T-helper 2 cell treated with Interferon-gamma antibody and Interleukin-4, amounts not matched to agents 5 μg/mL and 100 μg/mL, for 36 hours (primary cell): ENCODE results near the gene TMSB10.
"Not testable (repeated sequence)": the region's sequence is repeated elsewhere in the genome, so short reads cannot be mapped to it uniquely, and the experiment has no call there.

ENCODE experiments used
- DNase-seq: peaks from one replicate; pipeline ENCODE4 v3.0.0; 2021; ENCODE audit warnings: low spot score
- H3K27ac Mint-ChIP-seq: one replicate; pipeline ENCODE4 v1.8.0; 2021; ENCODE audit warnings: mild to moderate bottlenecking, mixed read lengths
- H3K27me3 Mint-ChIP-seq: one replicate; pipeline ENCODE4 v1.8.0; 2021; ENCODE audit warnings: low read depth, mixed read lengths
- H3K36me3 Mint-ChIP-seq: one replicate; pipeline ENCODE4 v1.8.0; 2021; ENCODE audit warnings: low read depth, mixed read lengths
- H3K4me1 Mint-ChIP-seq: one replicate; pipeline ENCODE4 v1.8.0; 2021; ENCODE audit warnings: low read depth, mixed read lengths
- H3K4me3 Mint-ChIP-seq: one replicate; pipeline ENCODE4 v1.8.0; 2022; ENCODE audit warnings: mild to moderate bottlenecking, moderate library complexity, mixed read lengths
- H3K9me3 Mint-ChIP-seq: one replicate; pipeline ENCODE4 v1.8.0; 2021; ENCODE audit warnings: mixed read lengths

Gene TMSB10

GRCh38 chr2:84902526-84902925 is 2.9 kb upstream of the TMSB10 start:
- Mint-ChIP-seq H3K27me3 (no peaks in the 10 kb centered on the region), H3K36me3 (peaks cover 27% of the 10 kb centered on the region), H3K27ac (peak overlapping the region; percentile 29), H3K4me1 (peaks cover 57% of the 10 kb centered on the region), H3K9me3 (peaks cover 3% of the 10 kb centered on the region), H3K4me3 (no peak overlapping the region)
- no peak for DNase-seq

- peak overlapping the region; percentile 91 for H3K27ac Mint-ChIP-seq
- H3K4me1 Mint-ChIP-seq, result peaks cover 55% of the 10 kb centered on the region
- H3K9me3 Mint-ChIP-seq, result peaks cover 5% of the 10 kb centered on the region
- no peaks in the 10 kb centered on the region for H3K27me3 Mint-ChIP-seq
- H3K4me3 Mint-ChIP-seq, result peak overlapping the region; percentile 86
- peaks cover 38% of the 10 kb centered on the region for H3K36me3 Mint-ChIP-seq
- DNase-seq, result no peak
Observed at GRCh38 chr2:84904151-84904550, 1.3 kb upstream of the TMSB10 start.

GRCh38 chr2:84904717-84905174 is 710 bp upstream of the TMSB10 start:
- peaks cover 11% of the 10 kb centered on the region for H3K9me3 Mint-ChIP-seq
- H3K27me3 Mint-ChIP-seq, result no peaks in the 10 kb centered on the region
- peak overlapping the region; percentile 86 for H3K4me3 Mint-ChIP-seq
- H3K27ac Mint-ChIP-seq, result peak overlapping the region; percentile 91
- peaks cover 44% of the 10 kb centered on the region for H3K36me3 Mint-ChIP-seq
- H3K4me1 Mint-ChIP-seq, result peaks cover 58% of the 10 kb centered on the region
- DNase-seq, result peak; percentile 34

GRCh38 chr2:84906108-84906899 is 848 bp downstream of the TMSB10 start:
- Mint-ChIP-seq H3K9me3 (peaks cover 23% of the 10 kb centered on the region), H3K4me3 (peak overlapping the region; percentile 97), H3K27ac (peak overlapping the region; percentile 91), H3K4me1 (peaks cover 57% of the 10 kb centered on the region), H3K36me3 (peaks cover 49% of the 10 kb centered on the region), H3K27me3 (no peaks in the 10 kb centered on the region)
- DNase-seq, result peak; percentile 78

GRCh38 chr2:84906900-84907714 is 1.7 kb downstream of the TMSB10 start:
- no peaks in the 10 kb centered on the region for H3K27me3 Mint-ChIP-seq

GRCh38 chr2:84908948-84909713 is 3.7 kb downstream of the TMSB10 start:
- Mint-ChIP-seq H3K36me3 (peaks cover 43% of the 10 kb centered on the region), H3K9me3 (peaks cover 24% of the 10 kb centered on the region), H3K27me3 (no peaks in the 10 kb centered on the region), H3K4me3 (peak overlapping the region; percentile 97), H3K4me1 (peaks cover 53% of the 10 kb centered on the region), H3K27ac (peak overlapping the region; percentile 91)
- DNase-seq, result peak; percentile 51

More at GRCh38 chr2:84906900-84907714, 1.7 kb downstream of the TMSB10 start:
- peaks cover 59% of the 10 kb centered on the region for H3K4me1 Mint-ChIP-seq
- peak; percentile 33 for DNase-seq
- H3K36me3 Mint-ChIP-seq, result peaks cover 46% of the 10 kb centered on the region
- peak overlapping the region; percentile 91 for H3K27ac Mint-ChIP-seq
- H3K9me3 Mint-ChIP-seq, result peaks cover 24% of the 10 kb centered on the region
- peak overlapping the region; percentile 97 for H3K4me3 Mint-ChIP-seq

GRCh38 chr2:84911135-84911678 is 5.8 kb downstream of the TMSB10 start:
- no peak overlapping the region for H3K4me3 Mint-ChIP-seq
- peaks cover 40% of the 10 kb centered on the region for H3K36me3 Mint-ChIP-seq
- H3K9me3 Mint-ChIP-seq, result peaks cover 24% of the 10 kb centered on the region
- H3K27me3 Mint-ChIP-seq, result no peaks in the 10 kb centered on the region
- H3K27ac Mint-ChIP-seq, result no peak overlapping the region
- H3K4me1 Mint-ChIP-seq, result peaks cover 51% of the 10 kb centered on the region
- DNase-seq, result no peak

GRCh38 chr2:84912984-84913383 is 7.5 kb downstream of the TMSB10 start:
- no peak for DNase-seq
- H3K27ac Mint-ChIP-seq, result no peak overlapping the region
- peaks cover 42% of the 10 kb centered on the region for H3K4me1 Mint-ChIP-seq
- peaks cover 24% of the 10 kb centered on the region for H3K9me3 Mint-ChIP-seq
- H3K36me3 Mint-ChIP-seq, result peaks cover 24% of the 10 kb centered on the region
- no peak overlapping the region for H3K4me3 Mint-ChIP-seq
- H3K27me3 Mint-ChIP-seq, result no peaks in the 10 kb centered on the region

- peaks cover 11% of the 10 kb centered on the region for H3K36me3 Mint-ChIP-seq
- H3K27ac Mint-ChIP-seq, result no peak overlapping the region
- no peak overlapping the region for H3K4me3 Mint-ChIP-seq
- DNase-seq, result no peak
- H3K27me3 Mint-ChIP-seq, result no peaks in the 10 kb centered on the region
- peaks cover 38% of the 10 kb centered on the region for H3K4me1 Mint-ChIP-seq
- peaks cover 20% of the 10 kb centered on the region for H3K9me3 Mint-ChIP-seq
Observed at GRCh38 chr2:84914334-84914733, 8.9 kb downstream of the TMSB10 start.

- peaks cover 43% of the 10 kb centered on the region for H3K4me1 Mint-ChIP-seq
Observed at GRCh38 chr2:84915675-84916074, 10.2 kb downstream of the TMSB10 start.

GRCh38 chr2:84917821-84918220 is 12.4 kb downstream of the TMSB10 start:
- peaks cover 33% of the 10 kb centered on the region for H3K4me1 Mint-ChIP-seq
- H3K27me3 Mint-ChIP-seq, H3K9me3 Mint-ChIP-seq, H3K27ac Mint-ChIP-seq, H3K4me3 Mint-ChIP-seq, H3K36me3 Mint-ChIP-seq, DNase-seq: not testable (repeated sequence)

More at GRCh38 chr2:84915675-84916074, 10.2 kb downstream of the TMSB10 start:
- not testable (repeated sequence) for DNase-seq, H3K36me3 Mint-ChIP-seq, H3K4me3 Mint-ChIP-seq, H3K27ac Mint-ChIP-seq, H3K9me3 Mint-ChIP-seq, H3K27me3 Mint-ChIP-seq

- Mint-ChIP-seq H3K4me1 (peaks cover 35% of the 10 kb centered on the region), H3K27ac (peak overlapping the region; percentile 49)
Observed at GRCh38 chr2:84918430-84918829, 13.0 kb downstream of the TMSB10 start.

GRCh38 chr2:84919885-84920580 is 14.6 kb downstream of the TMSB10 start:
- peaks cover 5% of the 10 kb centered on the region for H3K9me3 Mint-ChIP-seq
- no peaks in the 10 kb centered on the region for H3K27me3 Mint-ChIP-seq
- DNase-seq, result peak; percentile 63
- peak overlapping the region; percentile 84 for H3K27ac Mint-ChIP-seq
- peaks cover 37% of the 10 kb centered on the region for H3K4me1 Mint-ChIP-seq
- H3K36me3 Mint-ChIP-seq, result peaks cover 2% of the 10 kb centered on the region
- H3K4me3 Mint-ChIP-seq, result peak overlapping the region; percentile 53

More at GRCh38 chr2:84918430-84918829, 13.0 kb downstream of the TMSB10 start:
- Mint-ChIP-seq H3K4me3 (peak overlapping the region; percentile 20), H3K9me3 (no peaks in the 10 kb centered on the region), H3K36me3 (peaks cover 4% of the 10 kb centered on the region), H3K27me3 (no peaks in the 10 kb centered on the region)
- no peak for DNase-seq
